RWPE1 (cell line): Measurements from ENCODE around the gene HCAR3.

Experiments
- CTCF ChIA-PET: fragments of 350-600 bp; sonication (Branson Sonifier 250); formaldehyde crosslinking; extraction: SDS; loops from one replicate; lab custom pipeline; 2021; lab: Yijun Ruan, JAX
- POLR2A ChIA-PET: fragments of 400-600 bp; formaldehyde crosslinking; extraction: SDS; loops from one replicate; lab custom pipeline; 2020; ENCODE audit warnings: antibody characterized with exemption; ENCODE audit not compliant: low non-redundant PET; lab: Yijun Ruan, JAX
- DNase-seq: peaks from one replicate; pipeline ENCODE4 v3.0.0; 2012; ENCODE audit warnings: low spot score
- H3K27ac ChIP-seq: fragments of 450-650 bp; 2 replicates; pipeline ENCODE4 v1.5.1; 2017
- CTCF ChIP-seq: fragments of 450-650 bp; conservative IDR thresholded peaks from 2 replicates; pipeline ENCODE4 v1.5.1; 2017; ENCODE audit warnings: low read depth, mild to moderate bottlenecking

Gene HCAR3

GRCh38 chr12:122747224-122748135 lies 30.9 kb upstream of the HCAR3 start:
- H3K27ac ChIP-seq: no peak overlapping the region
- no peak for TF ChIP-seq CTCF
- ChIA-PET POLR2A (no interaction called here), CTCF (no interaction called here)
- no peak for DNase-seq

GRCh38 chr12:122743895-122744525 lies 27.4 kb upstream of the HCAR3 start:
- TF ChIP-seq CTCF: no peak
- no peak overlapping the region for H3K27ac ChIP-seq
- POLR2A ChIA-PET: no interaction called here
- DNase-seq: no peak
- CTCF ChIA-PET: no interaction called here

- POLR2A ChIA-PET: no interaction called here
- DNase-seq: no peak
- CTCF ChIA-PET: no interaction called here
- no peak overlapping the region for H3K27ac ChIP-seq
- no peak for TF ChIP-seq CTCF
Observed at GRCh38 chr12:122740351-122740750, 23.7 kb upstream of the HCAR3 start.

GRCh38 chr12:122738571-122738970 lies 22.0 kb upstream of the HCAR3 start:
- CTCF ChIA-PET: interaction anchor here (1.0 kb wide), 1 partner anchor 15 kb away, joined by 3 read pairs; no protein-coding TSS in a partner anchor
- no peak for TF ChIP-seq CTCF
- DNase-seq: no peak
- POLR2A ChIA-PET: no interaction called here
- H3K27ac ChIP-seq: no peak overlapping the region

GRCh38 chr12:122732611-122733010 lies 16.0 kb upstream of the HCAR3 start:
- DNase-seq: no peak
- CTCF ChIA-PET: no interaction called here
- no peak overlapping the region for H3K27ac ChIP-seq
- POLR2A ChIA-PET: no interaction called here
- TF ChIP-seq CTCF: no peak

- no peak for DNase-seq
- POLR2A ChIA-PET: no interaction called here
- no peak overlapping the region for H3K27ac ChIP-seq
- CTCF ChIA-PET: no interaction called here
- no peak for TF ChIP-seq CTCF
Observed at GRCh38 chr12:122732170-122732569, 15.6 kb upstream of the HCAR3 start.
